Measurements from ENCODE around the gene SPON2.
"Not testable (repeated sequence)": the region's sequence is repeated elsewhere in the genome, so short reads cannot be mapped to it uniquely, and the experiment has no call there.

- not testable (repeated sequence) for TF ChIP-seq SP1 (IDR thresholded peaks at IDR 0.05); FOXM1 (IDR thresholded peaks at IDR 0.05; ENCODE audit: borderline replicate concordance); ELF4 (IDR thresholded peaks at IDR 0.05); FOXK2 (IDR thresholded peaks at IDR 0.05); NFRKB (IDR thresholded peaks at IDR 0.05); FOXA1 (IDR thresholded peaks at IDR 0.05); TARDBP (IDR thresholded peaks at IDR 0.05); HDGF (IDR thresholded peaks at IDR 0.05; ENCODE audit: borderline replicate concordance)
These were observed 46.9 kb downstream of the SPON2 start for GRCh38 chr4:1125466-1125865.

Measured in HEK293T (cell line).